NK-92 treated with Interleukin-12 subunit alpha and Interleukin-12 subunit beta, amount 100 ng/mL, for 24 hours (cell line): ENCODE measurements around the gene PKD2.
"Not testable (repeated sequence)": the region's sequence is repeated elsewhere in the genome, so short reads cannot be mapped to it uniquely, and the experiment has no call there.

ENCODE experiments used
- DNase-seq: peaks from one replicate; lab custom pipeline; 2025; lab: John Stamatoyannopoulos, UW

PKD2 gene

GRCh38 chr4:88070031-88070430, 62.6 kb downstream of the PKD2 start:
- DNase-seq = no peak

DNA sequence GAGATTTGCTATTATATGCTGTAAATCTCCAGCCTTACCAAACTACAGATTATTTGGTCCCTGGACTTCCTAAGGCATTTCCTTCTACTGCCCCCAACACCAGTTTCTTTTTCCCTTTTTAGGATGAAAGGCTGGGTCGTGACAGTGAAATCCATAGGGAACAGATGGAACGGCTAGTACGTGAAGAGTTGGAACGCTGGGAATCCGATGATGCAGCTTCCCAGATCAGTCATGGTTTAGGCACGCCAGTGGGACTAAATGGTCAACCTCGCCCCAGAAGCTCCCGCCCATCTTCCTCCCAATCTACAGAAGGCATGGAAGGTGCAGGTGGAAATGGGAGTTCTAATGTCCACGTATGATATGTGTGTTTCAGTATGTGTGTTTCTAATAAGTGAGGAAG, 67.9 kb downstream of the PKD2 start:
- no peak for DNase-seq

- no peak for DNase-seq
These were observed 70.6 kb downstream of the PKD2 start for GRCh38 chr4:88077911-88078524.

GRCh38 chr4:88078579-88078978, 71.1 kb downstream of the PKD2 start:
- no peak for DNase-seq

DNA sequence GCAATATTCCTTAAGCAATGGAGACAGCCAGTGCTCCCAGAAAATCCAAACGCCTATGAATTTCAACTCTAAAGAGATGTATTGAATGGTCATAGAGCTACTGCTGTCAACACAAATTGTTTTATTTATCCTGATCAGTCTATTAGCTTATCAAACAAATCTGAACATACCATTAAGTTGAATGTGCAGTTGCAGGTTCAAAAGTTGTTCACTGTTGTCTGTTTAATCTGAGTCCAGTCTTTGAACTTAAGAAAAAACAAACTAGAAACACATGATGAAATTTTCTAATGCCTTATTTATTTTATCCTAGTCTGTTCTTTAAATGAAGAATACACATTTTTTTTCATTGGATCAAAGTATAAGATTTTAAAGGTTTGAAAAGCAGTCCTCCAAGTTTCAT, 73.2 kb downstream of the PKD2 start:
- no peak for DNase-seq

DNA sequence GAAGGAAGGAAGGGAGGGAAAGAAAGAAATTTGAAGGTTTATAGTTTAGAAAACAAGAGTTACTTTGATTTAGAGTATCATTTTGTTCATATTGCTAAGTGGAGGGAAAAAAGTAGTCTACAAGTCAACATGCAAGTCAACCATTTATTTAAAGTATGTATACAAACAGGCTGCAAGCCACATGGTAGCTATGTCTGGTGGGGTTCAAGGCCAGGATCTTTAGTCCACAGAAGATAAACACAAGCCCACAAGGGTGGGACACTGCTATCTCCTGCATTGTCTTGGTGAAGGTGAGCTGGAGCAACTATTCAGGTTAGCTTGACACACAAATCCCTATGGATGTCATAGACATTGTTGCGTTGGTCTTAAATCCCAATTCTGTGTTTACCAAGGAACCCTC, 79.6 kb downstream of the PKD2 start:
- DNase-seq = no peak

DNA sequence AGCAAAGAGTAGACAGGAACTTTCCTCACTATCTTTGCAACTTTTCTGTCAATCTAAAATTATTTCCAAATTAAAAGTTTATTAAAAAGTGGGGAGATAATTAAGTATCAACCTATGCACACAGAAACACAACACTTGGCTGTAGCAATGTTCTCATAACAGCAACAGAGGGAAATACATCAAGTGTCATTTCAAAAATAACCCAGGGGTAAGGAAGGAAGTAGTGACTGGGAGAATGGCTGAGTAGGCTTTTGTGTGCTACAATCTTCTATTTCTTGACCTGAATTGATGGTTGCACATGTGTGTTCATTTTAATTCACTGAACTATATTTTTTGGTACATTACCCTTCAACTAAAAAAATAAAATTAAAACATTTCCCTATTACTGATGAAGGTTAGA, 83.5 kb downstream of the PKD2 start:
- no peak for DNase-seq

DNA sequence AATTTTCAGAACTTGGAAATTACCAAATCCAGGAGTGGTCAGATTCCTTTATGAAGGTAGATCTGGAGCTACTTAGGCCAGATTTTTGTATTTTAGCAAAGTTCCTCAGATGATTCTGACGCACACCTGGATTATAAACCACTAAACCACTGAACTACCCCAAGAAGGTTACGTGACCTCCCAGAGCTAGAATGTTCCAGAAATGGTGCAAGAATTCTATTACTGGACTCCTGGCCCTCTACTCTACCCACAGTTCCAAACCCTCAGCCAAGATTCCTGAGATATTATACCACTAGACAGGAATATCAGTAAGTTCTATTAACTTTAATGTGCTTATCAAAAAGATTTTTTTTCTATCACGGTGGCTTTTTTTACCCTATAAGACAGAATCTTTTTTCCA, 83.9 kb downstream of the PKD2 start:
- no peak for DNase-seq

GRCh38 chr4:88093874-88094273, 86.4 kb downstream of the PKD2 start:
- no peak for DNase-seq

- DNase-seq = no peak
These were observed 89.9 kb downstream of the PKD2 start for GRCh38 chr4:88097301-88097700.

DNA sequence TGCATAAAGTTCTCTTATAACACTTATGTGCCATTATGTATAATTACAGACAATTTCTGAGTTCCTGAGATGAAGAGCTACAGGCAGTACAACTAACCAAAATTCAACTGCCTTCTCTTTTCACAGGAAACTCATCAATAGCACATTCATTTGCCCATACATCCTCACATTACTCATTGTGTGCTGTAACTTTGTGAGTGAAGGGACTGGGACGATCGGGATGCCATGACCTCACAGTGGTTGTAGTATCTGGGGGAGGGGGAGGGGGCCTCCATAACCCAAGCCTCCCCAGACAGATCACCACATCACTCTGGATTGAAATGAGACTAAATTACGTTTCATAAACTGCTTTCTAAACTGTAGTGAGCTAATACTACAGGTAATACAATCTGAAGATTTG, 90.3 kb downstream of the PKD2 start:
- DNase-seq = no peak

- no peak for DNase-seq
These were observed 91.7 kb downstream of the PKD2 start for GRCh38 chr4:88098993-88099752.

DNA sequence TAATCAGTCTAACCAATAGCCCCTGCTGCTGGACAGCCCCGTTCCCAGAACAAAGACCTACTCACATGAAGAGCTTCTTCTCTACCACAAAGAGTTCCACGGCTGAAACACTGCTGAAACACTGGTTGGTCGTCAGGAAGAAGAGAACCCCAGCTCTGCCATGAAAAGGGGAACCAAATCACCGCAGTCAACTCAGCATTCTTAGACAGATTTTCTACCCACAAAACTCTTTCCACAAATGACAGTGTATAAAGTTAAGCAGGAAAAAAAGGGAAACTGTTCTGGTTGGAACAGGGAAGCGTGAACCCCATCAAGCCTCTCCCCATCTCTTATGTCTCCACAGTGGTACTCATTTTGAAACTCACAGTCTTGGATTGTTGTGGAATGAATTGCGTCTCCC, 93.7 kb downstream of the PKD2 start:
- DNase-seq = no peak

DNA sequence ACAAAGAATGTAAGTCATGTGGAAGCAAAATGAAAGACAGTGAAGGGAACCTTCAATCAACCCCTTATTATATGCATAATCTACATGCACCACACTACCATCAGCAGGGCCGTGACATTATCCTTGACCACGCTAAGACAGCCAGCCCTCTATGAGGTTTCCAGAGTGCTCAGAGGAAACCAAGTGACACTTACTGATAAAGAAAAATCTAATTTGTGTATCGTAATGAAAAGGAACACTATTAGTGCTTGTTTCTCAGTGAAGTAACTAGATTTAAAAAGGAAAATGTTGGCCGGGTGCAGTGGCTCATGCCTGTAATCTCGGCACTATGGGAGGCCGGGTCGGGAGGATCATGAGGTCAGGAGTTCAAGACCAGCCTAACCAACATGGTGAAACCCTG, 94.6 kb downstream of the PKD2 start:
- no peak for DNase-seq

DNA sequence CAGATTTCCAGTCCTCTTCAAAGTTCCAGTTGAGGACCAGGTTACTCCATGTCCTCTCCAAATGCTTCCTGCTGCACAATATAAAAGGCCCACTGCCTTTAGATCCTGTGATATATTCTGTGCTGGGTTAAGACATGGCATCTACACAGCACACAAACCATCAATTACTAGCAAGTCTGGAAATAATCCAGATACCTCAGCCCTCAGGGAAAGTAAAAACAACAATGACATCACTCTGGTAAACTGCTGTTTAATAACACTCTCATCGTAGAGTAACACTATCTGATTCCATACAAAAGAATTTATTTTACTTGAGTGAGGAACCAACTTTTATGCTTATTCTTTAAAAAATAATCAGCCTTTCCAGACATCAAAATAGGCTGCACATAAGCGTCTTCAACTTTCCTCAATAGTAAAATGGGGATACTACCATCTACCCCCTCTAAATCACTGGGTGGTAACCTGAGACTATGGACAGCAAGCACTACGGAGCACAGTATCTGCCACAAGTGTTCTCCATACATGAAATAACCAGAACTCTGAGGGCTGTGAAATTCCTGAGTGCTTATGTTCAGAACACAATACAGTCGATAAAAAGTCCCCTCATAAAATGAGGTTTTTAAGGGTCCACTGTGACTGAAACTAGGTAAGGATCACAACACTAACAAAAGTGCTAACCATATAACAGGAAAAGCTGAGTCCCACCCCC, 97.6 kb downstream of the PKD2 start:
- no peak for DNase-seq

- no peak for DNase-seq
These were observed 98.8 kb downstream of the PKD2 start for GRCh38 chr4:88106205-88106604.

DNA sequence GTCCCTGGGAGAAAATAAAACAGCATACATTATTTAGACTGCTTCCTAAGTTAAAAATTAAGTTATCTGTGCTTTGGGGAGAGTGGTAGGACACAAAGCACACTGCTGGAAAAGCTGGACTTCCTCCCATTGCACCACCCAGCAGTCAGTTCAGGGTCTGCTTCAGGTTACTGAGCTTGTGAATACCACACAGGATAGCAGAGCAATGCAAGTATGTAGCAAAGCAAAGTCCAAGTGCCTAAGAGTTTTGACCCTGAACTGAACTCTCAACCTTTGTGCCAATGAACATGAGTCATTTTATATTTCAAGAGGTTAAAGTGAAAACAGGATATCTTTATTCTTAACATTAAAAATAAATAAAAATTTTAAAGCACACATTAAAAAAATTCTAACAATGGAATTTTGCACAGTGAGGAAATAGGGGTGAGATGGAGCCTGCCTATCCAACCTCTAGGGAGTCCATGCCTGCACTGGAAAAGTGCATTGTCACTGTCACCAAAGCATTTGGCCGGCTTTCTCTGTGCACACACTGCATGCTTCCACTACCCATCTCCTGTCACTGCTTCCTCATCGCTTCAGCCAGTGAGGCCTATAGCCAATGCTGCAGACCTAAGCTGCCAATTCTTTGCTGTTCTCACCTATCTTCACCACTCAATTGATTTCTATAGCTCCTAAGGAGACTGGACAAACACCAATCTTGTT, 100.1 kb downstream of the PKD2 start:
- DNase-seq = no peak

GRCh38 chr4:88108108-88108465, 100.7 kb downstream of the PKD2 start:
- DNase-seq = not testable (repeated sequence)

- no peak for DNase-seq
These were observed 101.3 kb downstream of the PKD2 start for GRCh38 chr4:88108747-88109122.

GRCh38 chr4:88109123-88109881, 101.9 kb downstream of the PKD2 start:
- no peak for DNase-seq

DNA sequence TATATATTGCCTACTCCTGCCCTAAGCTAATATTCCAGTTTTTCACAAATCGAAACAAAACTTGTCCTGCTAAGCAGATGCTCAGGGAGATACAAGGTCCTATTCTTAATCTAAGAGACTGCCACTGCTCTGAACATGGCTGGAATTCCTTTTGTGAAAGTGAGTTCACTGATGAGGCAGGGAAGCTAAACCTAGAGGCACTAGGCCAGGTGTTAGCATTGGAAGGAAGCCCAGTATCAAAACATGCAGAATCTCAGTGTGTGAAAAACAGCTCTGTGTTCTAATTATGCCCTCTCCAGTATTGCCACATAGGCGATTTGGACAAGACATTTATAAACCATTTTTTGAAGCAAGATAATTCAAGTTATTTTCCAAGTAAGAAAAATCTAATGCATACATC, 103.4 kb downstream of the PKD2 start:
- DNase-seq = no peak

GRCh38 chr4:88112856-88113255, 105.4 kb downstream of the PKD2 start:
- DNase-seq = no peak
